HUES48 (cell line): ENCODE data around the gene TULP4.
"Not testable (repeated sequence)": the region's sequence is repeated elsewhere in the genome, so short reads cannot be mapped to it uniquely, and the experiment has no call there.

Experiments used
- H3K27ac ChIP-seq: one replicate; pipeline ENCODE4 v1.7.0; 2013; ENCODE audit warnings: low read depth, low read length, inconsistent platforms
- H3K27me3 ChIP-seq: 2 replicates; pipeline ENCODE4 v1.6.1; 2013; ENCODE audit warnings: mild to moderate bottlenecking, low read length; ENCODE audit not compliant: control insufficient read depth, insufficient read depth
- H3K36me3 ChIP-seq: 2 replicates; pipeline ENCODE4 v1.6.1; 2013; ENCODE audit warnings: low read length; ENCODE audit not compliant: control insufficient read depth, insufficient read depth
- H3K4me1 ChIP-seq: 2 replicates; pipeline ENCODE4 v1.6.1; 2013; ENCODE audit warnings: mild to moderate bottlenecking, low read length; ENCODE audit not compliant: control insufficient read depth, insufficient read depth
- H3K4me3 ChIP-seq: 2 replicates; pipeline ENCODE4 v1.5.1; 2013; ENCODE audit warnings: mild to moderate bottlenecking, low read depth, low read length
- H3K9ac ChIP-seq: 2 replicates; pipeline ENCODE4 v1.6.1; 2013; ENCODE audit warnings: mild to moderate bottlenecking, low read depth, low read length, moderate library complexity
- H3K9me3 ChIP-seq: 2 replicates; pipeline ENCODE4 v1.6.1; 2013; ENCODE audit warnings: low read length; ENCODE audit not compliant: control insufficient read depth, insufficient read depth

The TULP4 gene

GRCh38 chr6:158295976-158296853, 16.1 kb upstream of the TULP4 start:
- not testable (repeated sequence) for H3K27ac ChIP-seq, H3K36me3 ChIP-seq, H3K9ac ChIP-seq, H3K4me1 ChIP-seq, H3K27me3 ChIP-seq, H3K4me3 ChIP-seq
- peaks cover 18% of the 10 kb centered on the region for H3K9me3 ChIP-seq

DNA sequence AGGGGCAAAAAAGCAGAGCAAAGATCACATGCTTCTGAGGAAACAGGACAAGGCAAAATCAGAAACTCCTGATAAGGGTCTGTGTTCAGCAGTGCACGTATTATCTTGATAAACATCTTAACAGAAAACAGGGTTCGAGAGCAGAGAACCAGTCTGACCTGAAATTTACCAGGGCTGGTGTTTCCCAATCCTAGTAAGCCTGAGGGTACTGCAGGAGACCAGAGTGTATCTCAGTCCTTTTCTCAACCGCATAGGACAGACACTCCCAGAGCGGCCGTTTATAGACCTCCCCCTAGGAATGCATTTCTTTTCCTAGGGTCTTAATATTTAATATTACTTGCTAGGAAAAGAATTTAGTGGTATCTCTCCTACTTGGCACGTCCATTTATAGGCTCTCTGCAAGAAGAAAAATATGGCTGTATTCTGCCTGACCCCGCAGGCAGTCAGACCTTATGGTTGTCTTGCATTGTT, 15.4 kb upstream of the TULP4 start:
- not testable (repeated sequence) for H3K36me3 ChIP-seq, H3K9ac ChIP-seq, H3K27ac ChIP-seq, H3K27me3 ChIP-seq, H3K4me3 ChIP-seq, H3K4me1 ChIP-seq
- peaks cover 18% of the 10 kb centered on the region for H3K9me3 ChIP-seq

DNA sequence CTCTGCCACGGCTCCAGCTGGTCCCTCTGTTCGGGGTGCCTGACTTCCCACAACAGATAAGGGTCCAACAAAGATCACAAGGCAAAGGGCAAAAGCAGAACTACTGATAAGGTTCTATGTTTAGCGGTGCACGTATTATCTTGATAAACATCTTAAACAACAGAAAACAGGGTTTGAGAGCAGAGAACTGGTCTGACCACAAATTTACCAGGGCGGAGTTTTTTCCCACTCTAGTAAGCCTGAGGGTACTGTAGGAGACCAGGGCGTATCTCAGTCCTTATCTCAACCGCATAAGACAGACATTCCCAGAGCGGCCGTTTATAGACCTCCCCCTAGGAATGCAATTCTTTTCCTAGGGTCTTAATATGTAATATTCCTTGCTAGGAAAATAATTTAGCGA, 14.6 kb upstream of the TULP4 start:
- H3K36me3 ChIP-seq, H3K4me1 ChIP-seq, H3K27ac ChIP-seq, H3K4me3 ChIP-seq, H3K9ac ChIP-seq, H3K27me3 ChIP-seq: not testable (repeated sequence)
- H3K9me3 ChIP-seq, result peaks cover 18% of the 10 kb centered on the region

GRCh38 chr6:158300306-158301143, 11.7 kb upstream of the TULP4 start:
- not testable (repeated sequence) for H3K27me3 ChIP-seq, H3K4me3 ChIP-seq, H3K27ac ChIP-seq, H3K9ac ChIP-seq, H3K4me1 ChIP-seq, H3K36me3 ChIP-seq
- H3K9me3 ChIP-seq, result peaks cover 15% of the 10 kb centered on the region

GRCh38 chr6:158301561-158301960, 10.7 kb upstream of the TULP4 start:
- not testable (repeated sequence) for H3K36me3 ChIP-seq, H3K4me3 ChIP-seq, H3K27ac ChIP-seq, H3K4me1 ChIP-seq, H3K9me3 ChIP-seq, H3K9ac ChIP-seq, H3K27me3 ChIP-seq

DNA sequence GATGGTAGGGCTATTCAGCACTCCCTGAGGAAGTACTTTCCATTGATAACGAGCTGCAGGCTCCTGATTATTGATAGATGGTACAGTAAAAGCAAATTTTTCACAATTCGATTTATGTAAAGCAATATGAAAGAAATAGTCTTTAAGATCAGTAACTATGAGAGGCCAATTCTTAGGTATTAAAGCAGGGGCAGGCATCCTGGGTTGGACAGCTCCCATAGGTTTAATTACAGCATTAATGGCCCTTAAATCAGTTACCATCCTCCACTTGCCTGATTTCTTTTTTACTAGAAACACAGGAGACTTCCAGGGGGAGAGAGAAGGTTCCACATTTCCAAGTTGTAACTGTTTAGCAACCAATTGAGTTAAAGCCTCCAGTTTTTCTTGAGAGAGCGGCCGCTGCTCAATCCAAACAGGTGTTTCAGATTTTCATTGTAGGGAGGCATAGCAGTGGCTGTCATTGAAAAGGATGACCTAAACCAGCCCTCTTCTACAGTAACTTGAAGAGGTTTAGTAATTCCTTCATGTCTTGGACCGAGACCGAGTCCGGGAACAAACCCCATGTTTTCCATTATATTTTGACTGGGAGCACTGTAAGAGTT, 10.0 kb upstream of the TULP4 start:
- not testable (repeated sequence) for H3K27ac ChIP-seq, H3K27me3 ChIP-seq, H3K4me1 ChIP-seq, H3K9ac ChIP-seq, H3K36me3 ChIP-seq, H3K9me3 ChIP-seq, H3K4me3 ChIP-seq

GRCh38 chr6:158303210-158303731, 9.0 kb upstream of the TULP4 start:
- Histone ChIP-seq H3K4me3 (no peak overlapping the region), H3K36me3 (no peaks in the 10 kb centered on the region), H3K9me3 (no peaks in the 10 kb centered on the region; the same call in 1 of the 2 replicates), H3K27ac (no peak overlapping the region), H3K27me3 (no peaks in the 10 kb centered on the region), H3K4me1 (no peaks in the 10 kb centered on the region), H3K9ac (no peak overlapping the region)

DNA sequence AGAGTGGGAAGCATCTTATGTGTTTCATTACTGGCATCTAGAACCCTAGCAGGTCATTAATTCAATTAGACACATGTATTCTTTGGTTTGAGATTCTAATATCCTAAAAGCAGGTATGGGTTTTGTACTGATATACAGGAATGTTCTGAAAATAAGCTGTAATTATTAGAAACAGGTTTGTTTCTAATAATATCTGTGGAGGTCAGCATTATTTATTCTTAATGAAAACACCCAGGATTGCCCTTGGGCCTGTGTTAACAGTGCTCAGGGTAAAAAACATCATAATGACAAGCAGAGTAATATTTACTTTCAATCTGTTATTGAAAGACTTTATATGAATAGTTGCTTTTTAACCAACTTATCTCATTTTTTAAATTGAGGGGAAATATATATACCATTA, 8.0 kb upstream of the TULP4 start:
- Histone ChIP-seq H3K36me3 (no peaks in the 10 kb centered on the region), H3K27me3 (no peaks in the 10 kb centered on the region), H3K4me1 (no peaks in the 10 kb centered on the region), H3K9me3 (no peaks in the 10 kb centered on the region; the same call in 1 of the 2 replicates), H3K9ac (no peak overlapping the region), H3K4me3 (no peak overlapping the region), H3K27ac (no peak overlapping the region)

GRCh38 chr6:158309814-158310213, 2.5 kb upstream of the TULP4 start:
- Histone ChIP-seq H3K27me3 (no peaks in the 10 kb centered on the region), H3K4me1 (no peaks in the 10 kb centered on the region), H3K9ac (no peak overlapping the region), H3K27ac (no peak overlapping the region), H3K9me3 (no peaks in the 10 kb centered on the region; the same call in 1 of the 2 replicates), H3K36me3 (peaks cover 11% of the 10 kb centered on the region), H3K4me3 (no peak overlapping the region)

GRCh38 chr6:158311193-158311592, 1.1 kb upstream of the TULP4 start:
- Histone ChIP-seq H3K9me3 (no peaks in the 10 kb centered on the region; the same call in 1 of the 2 replicates), H3K27me3 (no peaks in the 10 kb centered on the region), H3K27ac (no peak overlapping the region), H3K36me3 (peaks cover 11% of the 10 kb centered on the region), H3K4me1 (no peaks in the 10 kb centered on the region), H3K4me3 (no peak overlapping the region), H3K9ac (no peak overlapping the region)
